Measurements from ENCODE around the gene WNK4.

GRCh38 chr17:42759982-42760651, 20.3 kb upstream of the WNK4 start:
- no peak for TF ChIP-seq CTCF (IDR thresholded peaks at IDR 0.05)
- no peak for TF ChIP-seq POLR2AphosphoS5 (IDR thresholded peaks at IDR 0.05)

Data from stomach (tissue), 4 donors.